ENCODE measurements around the gene TMEM158. TPM values are rescaled to one million over a fixed set of nuclear protein-coding genes. Genes with fewer than 3 reads are reported as not detected.

The TMEM158 gene
- total and polyA plus RNA-seq, 2 of the 8 experiments (the other 6 are each of a cell fraction or from before 2014, with no cell fraction given): 6.8 to 30.3 TPM

- no peaks in the 10 kb centered on the region for H3K23me2 ChIP-seq (ENCODE audit: low read depth, low read length)
- H2AK5ac ChIP-seq (ENCODE audit: low read depth, low read length): no peak overlapping the region
- H2AFZ ChIP-seq (ENCODE audit: low read length): no peak overlapping the region
- H3K27ac ChIP-seq (ENCODE audit: low read depth, low read length): no peak overlapping the region
- DNase-seq (ENCODE audit: low read depth in 1 of 2, low spot score in 2 of 2) (no peak), FAIRE-seq (no peak)
- no peaks in the 10 kb centered on the region for H3K9me3 ChIP-seq (ENCODE audit: insufficient read depth in 2 of 2, low read depth in 1 of 2, low read length in 1 of 2)
- H3K56ac ChIP-seq (replicated peaks; ENCODE audit: insufficient read length, low read depth, low read length): no peak overlapping the region
- no peak overlapping the region for H4K8ac ChIP-seq (ENCODE audit: extremely low read depth, insufficient read depth, low read length)
- no peak overlapping the region for H2BK20ac ChIP-seq (ENCODE audit: low read length)
- no peak overlapping the region for H4K5ac ChIP-seq (ENCODE audit: insufficient read length, low read depth, low read length)
- no peak overlapping the region for H3K4me3 ChIP-seq (ENCODE audit: extremely low read depth in 1 of 4, insufficient read depth in 2 of 4, low read depth in 3 of 4, low read length in 4 of 4)
- H3K18ac ChIP-seq (ENCODE audit: extremely low read depth, low read length): no peak overlapping the region
- H4K20me1 ChIP-seq (replicated peaks in 1 of 2; ENCODE audit: control insufficient read depth in 1 of 2, insufficient read depth in 2 of 2, low read length in 2 of 2): no peaks in the 10 kb centered on the region
- peaks cover 0 to 6% (median 2%) of the 10 kb centered on the region in 4 experiments; a peak in 3 of 7 replicates for H3K4me1 ChIP-seq (replicated peaks in 1 of 4; ENCODE audit: control insufficient read depth in 3 of 4, insufficient read depth in 4 of 4, low read length in 3 of 4)
- no peaks in the 10 kb centered on the region for H3K27me3 ChIP-seq (replicated peaks in 1 of 4; ENCODE audit: control insufficient read depth in 3 of 4, extremely low read depth in 1 of 4, insufficient read depth in 3 of 4, low read length in 3 of 4)
- H3K79me2 ChIP-seq (ENCODE audit: control insufficient read depth in 1 of 2, insufficient read depth in 2 of 2, low read length in 2 of 2): no peaks in the 10 kb centered on the region
- 98% methylated on average over 3 of the region's 3 CpGs; no CpG with 5 or more reads in 1 of the 2 experiments for WGBS, 2 experiments (ENCODE audit: extremely low coverage in 1 of 2, insufficient coverage in 1 of 2, insufficient read length in 1 of 2, insufficient replicate concordance in 2 of 2, low coverage in 1 of 2, low lambda C conversion rate in 2 of 2, missing lambda C conversion rate in 1 of 2)
- no peak overlapping the region for H3K9ac ChIP-seq (replicated peaks in 1 of 4; ENCODE audit: extremely low read depth in 1 of 4, low read depth in 3 of 4, low read length in 3 of 4)
- H2BK15ac ChIP-seq (ENCODE audit: low read length): no peak overlapping the region
- no peak overlapping the region for H2BK5ac ChIP-seq (ENCODE audit: low read depth, low read length)
- ChIA-PET POLR2A (ENCODE audit: partially characterized antibody) (interaction anchor here (0.7 kb wide), 1 partner anchor 15 kb away, joined by 3 read pairs; no protein-coding TSS in a partner anchor), CTCF (ENCODE audit: partially characterized antibody) (no interaction called here)
- H2BK120ac ChIP-seq (replicated peaks; ENCODE audit: low read depth, low read length): no peak overlapping the region
- H3K4me2 ChIP-seq (ENCODE audit: insufficient read depth in 1 of 2, low read depth in 2 of 2, low read length in 2 of 2): no peak overlapping the region
- H3K4ac ChIP-seq (replicated peaks; ENCODE audit: insufficient read length, low read depth, low read length): no peak overlapping the region
- H3K79me1 ChIP-seq (ENCODE audit: low read depth, low read length): no peaks in the 10 kb centered on the region
- H4K91ac ChIP-seq (replicated peaks; ENCODE audit: insufficient read length, low read length): no peak overlapping the region
- no peak overlapping the region for H3K14ac ChIP-seq (ENCODE audit: insufficient read length)
- H3K36me3 ChIP-seq (ENCODE audit: control insufficient read depth in 2 of 4, insufficient read depth in 4 of 4, low read length in 3 of 4): no peaks in the 10 kb centered on the region
- no peak overlapping the region for H3K23ac ChIP-seq (ENCODE audit: insufficient read length)
- H2BK12ac ChIP-seq (ENCODE audit: low read depth, low read length): no peak overlapping the region
- TF ChIP-seq EGR1 (IDR thresholded peaks at IDR 0.05; ENCODE audit: borderline replicate concordance, low read depth, low read length) (no peak), GABPA (IDR thresholded peaks at IDR 0.05; ENCODE audit: borderline replicate concordance, insufficient read depth, low read length) (no peak), RNF2 (IDR thresholded peaks at IDR 0.05; ENCODE audit: borderline replicate concordance, low read depth, low read length, missing control alignments, poor library complexity, severe bottlenecking) (no peak), PHF8 (conservative IDR thresholded peaks at IDR 0.05; ENCODE audit: low read depth, low read length) (no peak), BCL11A (IDR thresholded peaks at IDR 0.05; ENCODE audit: low read depth in 2 of 2, low read length in 2 of 2) (no peak)
These were observed 20.2 kb upstream of the TMEM158 start for GRCh38 chr3:45246241-45246640.

Data from H1 (cell line).